Stimulated activated CD4-positive, alpha-beta T cell treated with anti-CD3 and anti-CD28 coated beads, Interleukin-4, amount 100 ng/mL, for 48 hours (primary cell): Measurements from ENCODE around the gene ZDHHC20.

ENCODE experiments used
- DNase-seq, 2 donors: peaks; one replicate each; pipeline ENCODE4 v3.0.0-alpha.2; 2020; ENCODE audit warnings: low read depth in 2 of 2

Gene ZDHHC20

DNA sequence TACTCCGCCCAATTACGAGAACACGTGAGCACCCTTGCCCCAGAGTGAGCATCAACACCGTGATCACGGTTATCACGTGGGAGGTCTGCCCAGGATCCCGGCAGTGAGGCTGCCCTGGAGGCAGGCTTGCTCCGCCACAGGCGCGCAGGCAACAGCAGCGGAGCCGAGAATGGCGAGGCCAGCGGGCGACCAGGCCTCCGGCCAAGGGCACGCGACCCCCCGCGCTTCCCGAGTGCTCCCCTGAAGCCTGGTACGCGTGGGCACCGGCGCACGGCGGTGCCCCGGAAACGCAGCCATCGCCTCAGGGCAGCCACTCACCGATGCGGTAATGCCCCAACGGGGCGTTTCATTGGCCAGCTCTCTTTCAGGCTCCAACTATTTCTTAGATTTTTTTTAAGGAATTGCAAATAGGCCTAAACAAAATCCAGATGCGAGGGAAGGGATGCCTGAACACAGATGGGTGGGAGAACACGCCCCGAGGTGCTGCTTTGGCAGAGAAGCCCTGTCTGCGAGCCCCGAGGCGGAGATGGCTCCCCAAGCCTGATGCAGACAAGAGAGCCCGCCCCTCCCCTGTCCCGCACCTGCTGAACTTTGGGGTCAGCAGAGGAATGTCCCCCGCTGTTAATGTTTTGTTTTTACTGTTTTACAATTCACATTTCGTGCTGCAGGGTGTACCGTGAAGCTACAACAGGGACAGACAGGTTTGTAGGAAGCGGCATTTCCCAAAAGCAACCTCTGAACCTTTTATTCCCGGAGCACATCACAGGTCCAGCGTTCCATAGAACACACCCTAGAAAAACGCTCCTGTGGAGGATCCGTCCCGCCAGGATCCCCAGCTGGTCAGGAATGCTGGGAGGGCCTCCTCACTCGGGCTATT is 132.7 kb downstream of the ZDHHC20 start:
- no peak for DNase-seq

DNA sequence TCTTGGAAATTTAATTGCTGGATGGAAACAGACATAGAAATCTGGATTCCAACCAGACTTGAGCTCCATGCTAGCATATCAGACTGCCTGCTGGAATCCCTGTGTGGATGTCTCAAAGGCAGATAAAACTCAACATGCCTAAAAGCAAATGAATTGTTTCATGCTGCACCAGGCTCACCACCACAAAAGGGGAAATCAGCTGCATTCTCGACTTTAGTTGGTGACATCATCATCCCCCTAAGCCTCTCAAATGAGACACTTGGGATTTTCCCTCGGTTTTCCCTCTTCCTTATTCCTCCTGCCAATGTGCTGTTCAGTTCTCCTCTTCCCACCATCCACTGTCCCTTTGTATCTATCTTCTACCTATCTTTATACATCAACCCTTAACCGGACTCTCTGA is 134.3 kb downstream of the ZDHHC20 start:
- DNase-seq: no peak

- DNase-seq: no peak
These were observed 136.1 kb downstream of the ZDHHC20 start for GRCh38 chr13:21322988-21323387.
